HG03175 (cell line): ENCODE measurements around the gene FANK1.
A peak's percentile ranks its signal among the peaks of the same experiment; 100 is the strongest.
"Not testable (repeated sequence)": the region's sequence is repeated elsewhere in the genome, so short reads cannot be mapped to it uniquely, and the experiment has no call there.

Experiments used
- ATAC-seq: cut with Tn5 transposase; IDR thresholded peaks from one replicate; pipeline ENCODE4 v1.9.1; 2021; ENCODE audit warnings: mild to moderate bottlenecking, moderate library complexity; ENCODE audit not compliant: unreplicated experiment

Gene FANK1

DNA sequence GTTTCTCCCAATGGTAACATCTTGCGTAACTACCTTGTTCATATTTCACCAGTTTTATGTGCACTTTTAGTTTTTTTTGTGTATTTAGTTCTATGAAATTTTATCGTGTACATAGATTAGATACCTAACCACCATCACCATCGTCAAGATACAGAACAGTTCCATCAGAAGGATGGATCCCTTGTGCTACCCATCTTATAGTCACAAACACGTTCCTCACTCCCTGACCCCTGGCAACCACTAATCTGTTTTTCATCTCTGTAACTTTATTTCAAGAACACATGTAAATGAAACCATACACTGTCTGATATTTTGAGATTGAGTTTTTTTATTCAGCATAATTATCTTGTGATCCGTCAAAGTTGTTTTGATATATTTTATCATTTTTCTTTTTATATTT is 29.9 kb downstream of the FANK1 start:
- ATAC-seq, result no peak

DNA sequence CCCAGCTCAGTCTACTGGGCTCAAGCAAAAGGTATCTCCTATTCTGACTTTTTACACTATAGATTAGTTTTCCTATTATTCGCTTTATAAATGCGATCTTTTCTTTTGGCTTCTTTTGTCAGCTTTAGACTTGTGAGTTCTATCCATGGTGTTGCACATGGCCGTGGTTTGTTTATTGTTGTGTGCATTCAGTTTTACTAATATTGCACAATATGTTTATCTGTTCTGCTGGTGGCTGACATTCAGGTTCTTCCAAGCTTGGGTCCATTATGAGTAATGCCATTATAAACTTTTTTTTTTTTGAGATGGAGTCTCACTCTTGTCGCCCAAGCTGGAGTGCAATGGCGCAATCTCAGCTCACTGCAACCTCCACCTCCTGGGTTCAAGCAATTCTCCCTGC is 30.9 kb downstream of the FANK1 start:
- ATAC-seq, result not testable (repeated sequence)

DNA sequence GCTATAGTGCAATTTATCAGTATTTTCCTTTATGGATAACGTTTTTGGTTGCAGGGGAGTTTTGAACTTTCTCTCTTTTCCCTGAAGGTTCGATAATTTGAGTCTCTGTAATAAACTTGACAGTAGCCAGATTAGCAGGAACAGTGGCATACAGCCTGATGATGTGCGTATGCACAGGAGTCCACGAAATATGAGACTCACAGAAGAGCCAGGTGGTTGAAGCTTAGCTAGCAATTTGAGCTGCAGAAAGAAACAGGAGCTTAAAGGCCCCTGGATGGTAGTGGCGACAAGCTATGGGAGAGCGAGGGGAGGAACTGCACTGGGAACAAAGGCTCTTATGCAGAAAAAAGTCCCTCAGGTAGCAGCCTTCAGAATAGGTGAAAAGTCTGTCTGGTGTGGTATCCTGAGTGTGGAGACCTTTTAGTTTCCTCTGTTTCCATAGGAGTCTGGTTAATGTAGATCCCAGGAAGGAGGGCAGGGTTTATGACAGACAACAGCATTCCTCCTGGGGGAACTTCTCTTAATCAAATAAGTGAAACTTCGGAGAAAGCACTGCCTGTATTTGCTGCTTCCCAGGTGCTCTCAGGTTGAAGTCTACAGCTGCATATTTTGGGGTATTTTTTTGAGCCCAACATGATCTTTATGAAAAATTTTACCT is 32.7 kb downstream of the FANK1 start:
- ATAC-seq, result no peak

DNA sequence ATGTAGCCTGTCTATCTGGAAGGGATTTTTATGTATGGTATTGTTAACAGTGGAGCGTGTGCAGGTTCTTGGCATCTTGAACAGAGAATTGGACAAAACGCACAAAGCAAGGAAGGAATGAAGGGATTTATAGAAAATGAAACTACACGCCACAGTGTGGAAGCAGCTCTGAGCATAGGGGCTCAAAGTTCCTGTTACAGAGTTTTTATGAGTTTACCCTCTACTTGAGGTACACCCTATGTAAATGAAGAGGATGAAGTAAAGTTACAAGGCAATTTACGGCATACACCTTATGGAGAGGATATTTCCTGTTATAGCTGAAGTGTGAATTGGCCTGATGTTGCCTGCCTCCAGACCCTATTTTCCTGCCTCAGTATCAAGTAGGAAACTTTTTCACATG is 33.3 kb downstream of the FANK1 start:
- ATAC-seq, result no peak

DNA sequence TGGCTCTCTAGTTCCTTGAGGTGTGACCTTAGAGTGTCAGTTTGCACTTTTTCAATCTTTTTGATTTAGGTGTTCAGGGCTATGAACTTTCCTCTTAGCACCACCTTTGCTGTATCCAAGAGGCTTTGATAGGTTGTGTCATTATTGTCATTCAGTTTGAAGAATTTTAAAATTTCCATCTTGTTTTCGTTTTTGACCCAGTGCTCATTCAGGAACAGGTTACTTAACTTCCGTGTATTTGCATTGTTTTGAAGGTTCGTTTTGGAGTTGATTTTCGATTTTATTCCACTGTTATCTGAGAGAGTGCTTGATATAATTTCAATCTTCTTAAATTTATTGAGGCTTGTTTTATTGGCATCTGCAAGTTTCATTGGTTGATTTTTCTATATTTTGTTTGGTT is 37.3 kb downstream of the FANK1 start:
- ATAC-seq, result no peak

DNA sequence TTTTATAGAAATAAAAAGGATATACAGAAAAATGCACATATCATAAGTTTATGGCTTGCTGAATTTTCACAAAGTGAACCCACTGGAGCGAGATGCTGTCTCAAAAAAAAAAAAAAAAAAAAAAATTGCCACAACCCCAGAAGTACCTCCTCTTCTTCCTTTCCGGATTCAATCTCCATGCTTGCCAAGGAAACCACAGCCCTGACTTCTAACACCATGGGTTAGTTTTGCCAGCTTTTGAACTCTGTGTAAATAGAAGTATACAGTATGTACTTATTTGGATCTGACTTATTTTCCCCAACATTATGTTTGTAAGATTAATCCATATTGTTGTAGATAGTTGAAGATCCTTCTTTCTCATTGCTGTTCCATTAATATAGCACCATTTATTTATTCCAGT is 40.0 kb downstream of the FANK1 start:
- no peak for ATAC-seq

DNA sequence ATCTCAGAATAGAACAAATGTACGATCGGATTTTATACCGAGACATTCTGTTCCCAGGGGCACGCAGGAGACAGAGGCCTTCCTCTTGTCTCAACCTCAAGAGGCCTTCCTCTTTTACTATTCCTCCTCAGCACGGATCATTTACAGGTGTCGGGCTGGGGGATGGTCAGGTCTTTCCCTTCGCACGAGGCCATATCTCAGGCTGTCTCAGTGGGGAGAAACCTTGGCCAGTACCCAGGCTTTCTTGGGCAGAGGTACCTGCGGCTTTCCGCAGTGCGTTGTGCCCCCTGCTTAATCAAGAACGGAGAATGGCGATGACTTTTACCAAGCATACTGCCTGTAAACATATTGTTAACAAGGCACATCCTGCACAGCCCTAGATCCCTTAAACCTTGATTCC is 44.2 kb downstream of the FANK1 start:
- no peak for ATAC-seq

DNA sequence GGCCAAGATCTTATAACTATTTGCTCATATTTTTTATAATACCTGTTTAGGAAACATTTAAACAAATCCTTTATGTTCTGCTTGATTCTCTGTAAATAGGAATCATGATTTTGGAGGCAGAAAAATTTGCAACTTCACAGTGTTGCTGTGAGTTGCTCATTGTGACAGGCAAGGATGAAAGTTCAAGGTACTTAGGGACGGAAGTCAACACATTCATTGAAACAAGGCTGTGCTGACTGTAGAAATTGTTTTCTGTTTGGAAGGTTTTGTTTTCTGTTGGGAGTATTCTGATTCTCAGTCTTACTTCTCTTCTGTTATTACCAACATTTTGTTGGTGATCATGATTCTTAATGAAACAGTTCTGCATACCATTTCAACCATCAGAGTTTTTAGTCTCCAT is 54.9 kb downstream of the FANK1 start:
- no peak for ATAC-seq

DNA sequence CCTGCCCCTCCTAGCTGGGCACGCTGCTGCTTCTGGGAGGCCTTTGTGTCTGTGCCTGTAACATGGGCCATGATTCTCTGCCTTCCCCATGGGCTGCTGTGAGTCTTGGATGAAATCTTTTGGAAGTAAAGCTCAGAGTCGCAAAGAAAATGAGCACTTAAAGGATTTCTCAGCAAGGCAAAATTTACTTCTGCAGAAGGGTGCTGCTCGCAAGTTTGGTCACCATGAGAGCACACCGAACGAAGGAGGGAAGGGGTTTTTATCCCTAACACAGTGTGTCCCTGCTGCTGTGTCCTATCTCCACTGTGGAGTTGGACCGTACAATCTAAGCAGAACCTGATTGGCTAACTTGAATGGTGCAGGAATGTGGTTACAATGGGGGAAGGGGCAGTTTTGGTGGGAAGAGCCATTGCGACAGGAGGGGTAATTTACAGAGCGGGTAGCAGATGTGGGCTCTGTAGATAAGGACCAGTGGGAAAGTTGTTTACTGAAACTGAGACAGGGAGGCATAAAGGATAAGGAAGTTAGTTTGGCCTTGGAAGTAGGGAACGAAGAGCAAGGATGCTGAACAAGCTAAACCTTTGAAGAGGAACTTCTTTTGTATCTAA is 57.5 kb downstream of the FANK1 start:
- ATAC-seq, result no peak

DNA sequence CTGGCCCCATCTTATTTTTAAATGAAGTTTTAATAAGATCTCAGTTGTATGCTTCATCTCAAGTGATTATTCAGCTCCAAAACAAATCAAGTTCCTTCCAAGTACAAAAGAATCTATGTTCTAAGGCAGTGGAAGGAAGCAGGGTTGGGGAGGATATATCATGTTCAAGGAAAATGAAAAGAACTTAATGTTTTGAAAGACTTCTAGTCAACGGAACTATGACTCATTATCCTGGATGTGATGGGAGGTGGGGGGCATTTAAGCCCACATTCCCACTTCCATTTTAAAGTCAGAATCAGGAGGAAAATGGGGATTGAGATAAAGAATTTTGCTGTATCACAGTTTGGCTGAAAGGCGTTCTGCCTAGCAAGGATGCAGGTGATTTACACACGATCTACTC is 59.4 kb downstream of the FANK1 start:
- ATAC-seq, result no peak

DNA sequence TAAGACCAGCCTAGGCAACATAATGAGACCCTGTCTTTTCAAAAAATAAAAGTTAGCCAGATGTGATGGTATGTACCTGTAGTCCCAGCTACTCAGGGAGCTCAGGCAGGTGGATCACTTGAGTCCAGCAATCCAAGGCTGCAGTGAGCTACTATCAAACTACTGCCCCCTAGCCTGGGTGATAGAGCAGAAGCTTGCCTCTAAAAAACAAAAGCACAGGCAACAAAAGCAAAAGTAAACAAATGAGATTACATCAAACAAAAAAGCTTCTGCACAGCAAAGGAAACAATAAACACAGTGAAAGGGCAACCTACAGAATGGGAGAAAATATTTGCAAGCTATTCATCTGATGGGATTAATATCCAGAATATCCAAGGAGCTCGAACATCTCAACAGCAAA is 65.4 kb downstream of the FANK1 start:
- no peak for ATAC-seq

DNA sequence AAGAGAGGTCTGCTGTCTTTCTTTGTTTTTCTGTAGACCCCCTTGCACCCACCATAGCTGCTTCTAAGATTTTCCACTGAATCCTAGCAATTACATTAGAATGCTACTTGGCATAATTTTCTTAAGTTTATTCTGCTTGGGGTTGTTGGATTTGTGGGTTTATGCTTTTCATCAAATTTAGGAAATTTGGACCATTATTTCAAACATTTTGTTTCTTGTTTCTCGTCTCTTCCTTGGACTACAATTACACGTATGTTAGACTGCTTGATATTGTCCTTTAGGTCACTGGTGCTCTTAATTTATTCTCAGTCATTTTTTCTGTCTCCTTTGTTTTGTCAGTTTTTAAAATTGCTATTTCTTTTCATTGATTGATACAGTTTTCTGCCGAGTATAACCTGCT is 65.8 kb downstream of the FANK1 start:
- no peak for ATAC-seq

DNA sequence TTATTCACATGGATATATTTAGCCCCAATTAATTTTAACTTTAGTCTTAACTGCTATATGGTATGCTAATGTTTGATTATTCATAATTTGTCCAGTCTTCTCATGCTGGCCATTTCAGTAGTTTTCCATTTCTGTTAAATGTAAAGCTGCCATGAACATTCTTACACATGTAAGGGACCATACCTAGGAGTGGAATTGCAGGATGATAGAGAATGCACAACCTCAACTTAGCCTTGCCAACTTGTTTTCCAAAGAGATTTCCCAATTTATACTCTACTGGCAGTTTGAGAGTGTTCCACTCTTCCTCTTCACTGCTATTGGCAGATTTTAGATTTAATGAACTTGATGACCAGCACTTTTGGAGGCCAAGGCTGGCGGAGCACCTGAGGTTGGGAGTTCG is 68.2 kb downstream of the FANK1 start:
- no peak for ATAC-seq

DNA sequence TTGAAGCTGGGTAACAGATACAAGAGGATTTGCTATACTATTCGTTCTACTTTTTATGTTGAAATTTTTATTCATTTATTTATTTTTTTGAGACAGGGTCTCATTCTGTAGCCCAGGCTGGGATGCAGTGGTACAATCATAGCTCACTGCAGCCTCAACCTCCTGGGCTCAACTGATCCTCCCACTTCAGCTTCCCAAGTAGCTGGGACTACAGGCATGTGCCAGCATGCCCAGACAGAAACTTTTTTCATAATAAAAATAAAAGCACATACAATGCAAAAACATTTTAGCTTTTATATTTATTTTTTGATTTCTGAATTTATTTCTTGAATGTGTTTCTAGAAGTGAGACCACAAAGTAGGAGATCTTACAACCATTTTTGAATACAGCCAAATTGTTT is 71.2 kb downstream of the FANK1 start:
- no peak for ATAC-seq

DNA sequence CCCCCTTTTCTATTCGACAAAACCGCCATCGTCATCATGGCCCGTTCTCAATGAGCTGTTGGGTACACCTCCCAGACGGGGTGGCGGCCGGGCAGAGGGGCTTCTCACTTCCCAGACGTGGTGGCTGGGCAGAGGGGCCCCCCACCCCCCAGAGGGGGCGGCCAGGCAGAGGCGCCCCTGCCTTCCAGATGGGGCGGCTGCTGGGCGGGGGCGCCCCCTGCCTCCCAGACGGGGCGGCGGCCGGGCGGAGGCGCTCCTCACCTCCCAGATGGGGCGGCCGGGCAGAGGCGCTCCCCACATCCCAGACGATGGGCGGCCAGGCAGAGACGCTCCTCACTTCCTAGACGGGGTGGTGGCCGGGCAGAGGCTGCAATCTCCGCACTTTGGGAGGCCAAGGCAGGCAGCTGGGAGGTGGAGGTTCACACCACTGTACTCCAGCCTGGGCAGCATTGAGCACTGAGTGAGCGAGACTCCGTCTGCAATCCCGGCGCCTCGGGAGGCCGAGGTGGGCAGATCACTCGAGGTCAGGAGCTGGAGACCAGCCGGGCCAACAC is 73.8 kb downstream of the FANK1 start:
- ATAC-seq, result not testable (repeated sequence)

DNA sequence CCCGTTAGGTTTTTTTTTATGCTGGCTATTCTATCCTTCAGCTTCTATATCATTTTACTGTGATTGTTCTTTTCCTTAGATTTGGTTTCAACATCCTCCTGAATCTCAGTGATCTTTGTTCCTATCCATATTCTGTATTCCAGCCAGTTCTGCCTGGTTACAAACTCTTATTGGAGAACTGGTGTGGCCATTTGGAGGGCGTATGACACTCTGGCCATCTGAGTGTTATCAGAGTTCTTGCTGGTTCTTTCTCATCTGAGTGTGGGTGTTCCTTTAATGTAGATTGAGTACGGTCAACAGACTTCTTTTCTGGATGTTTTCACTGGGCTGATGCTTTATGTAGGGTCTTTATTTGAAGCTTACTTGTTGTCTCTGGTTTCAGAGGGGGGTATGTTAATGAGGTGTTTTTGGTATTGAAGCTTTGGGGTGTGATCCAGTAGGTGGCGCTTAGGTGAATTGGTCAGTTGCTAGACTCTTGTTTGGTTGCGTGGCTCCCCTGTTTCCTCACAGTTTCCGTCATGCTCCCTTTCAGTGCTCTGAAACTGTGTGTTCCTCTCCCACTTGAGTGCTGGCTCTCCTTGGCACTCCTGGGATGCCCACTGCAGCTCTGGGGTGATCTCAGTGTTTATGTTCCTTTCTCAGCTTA is 80.7 kb downstream of the FANK1 start:
- ATAC-seq, result no peak

DNA sequence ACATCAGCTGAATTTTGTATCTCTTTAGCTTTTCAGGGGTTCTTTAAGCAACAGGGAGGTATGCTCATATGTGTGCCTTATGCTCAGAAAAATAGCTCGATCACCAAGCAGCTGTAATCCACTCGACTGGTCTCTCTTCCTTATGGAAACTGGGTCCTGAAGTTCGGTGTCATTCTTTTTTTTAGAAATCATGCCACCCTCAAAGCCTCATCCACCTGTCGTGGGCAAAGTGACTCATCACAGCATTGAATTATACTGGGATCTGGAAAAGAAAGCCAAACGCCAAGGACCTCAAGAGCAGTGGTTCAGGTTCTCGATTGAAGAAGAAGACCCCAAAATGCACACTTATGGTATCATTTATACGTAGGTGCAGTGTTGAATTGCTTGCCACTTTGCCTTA is 83.6 kb downstream of the FANK1 start:
- no peak for ATAC-seq

DNA sequence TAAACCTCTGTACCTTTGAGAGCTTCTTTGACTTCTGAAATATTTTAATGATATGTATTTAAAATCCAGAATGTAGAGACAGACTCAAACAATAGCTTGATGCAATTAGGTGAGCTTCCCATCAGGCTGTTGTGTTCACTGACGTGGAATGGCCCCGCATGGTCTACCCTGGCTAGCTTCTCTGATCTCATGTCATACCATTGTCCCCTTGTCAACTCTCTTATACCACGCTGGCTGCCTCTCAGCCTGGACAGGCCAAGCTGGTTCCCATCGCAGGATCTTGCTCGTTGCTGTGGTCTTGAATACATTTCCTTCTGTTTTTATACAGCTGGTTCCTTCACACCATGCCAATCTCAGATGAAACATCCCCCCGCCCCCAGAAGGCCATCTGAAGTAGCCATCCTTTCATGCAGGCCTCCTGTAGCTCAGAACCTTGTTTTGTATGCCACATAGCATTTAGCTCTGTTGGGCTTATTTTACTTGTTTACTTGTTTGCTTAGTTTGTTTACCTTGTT is 84.2 kb downstream of the FANK1 start:
- no peak for ATAC-seq

DNA sequence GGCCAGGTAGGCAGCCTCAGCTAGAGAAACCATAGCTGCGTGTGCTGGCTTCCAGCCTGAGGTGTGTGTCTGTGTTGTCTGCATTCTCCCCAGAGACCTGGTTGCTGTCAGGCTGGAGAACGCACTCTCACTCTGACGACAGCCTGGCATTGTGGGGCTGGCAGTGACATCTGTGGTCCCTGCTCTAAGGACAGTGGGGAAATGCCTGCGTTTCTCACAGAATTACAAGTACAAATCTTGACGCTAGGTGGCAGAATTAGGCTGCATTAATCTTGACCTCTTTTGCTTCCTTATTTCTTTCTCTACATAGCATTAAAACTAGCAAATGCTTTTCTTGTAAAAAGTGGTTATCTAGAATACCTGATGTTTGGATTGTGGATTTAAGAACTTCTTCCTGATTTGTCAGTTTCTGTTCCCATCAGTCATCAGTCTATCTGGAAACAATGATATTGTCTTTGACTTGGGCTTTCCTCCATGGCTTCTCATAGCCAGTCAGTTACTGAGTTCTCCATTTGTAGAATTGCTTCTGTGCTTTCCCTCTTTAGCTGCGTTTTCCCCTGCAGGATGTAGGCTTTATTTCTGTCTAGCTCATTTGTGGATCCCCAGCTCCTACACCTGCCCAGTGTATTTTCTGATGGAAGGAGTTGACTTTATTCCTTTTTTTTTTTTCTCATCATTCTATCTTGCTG is 86.0 kb downstream of the FANK1 start:
- peak; percentile 75 for ATAC-seq

DNA sequence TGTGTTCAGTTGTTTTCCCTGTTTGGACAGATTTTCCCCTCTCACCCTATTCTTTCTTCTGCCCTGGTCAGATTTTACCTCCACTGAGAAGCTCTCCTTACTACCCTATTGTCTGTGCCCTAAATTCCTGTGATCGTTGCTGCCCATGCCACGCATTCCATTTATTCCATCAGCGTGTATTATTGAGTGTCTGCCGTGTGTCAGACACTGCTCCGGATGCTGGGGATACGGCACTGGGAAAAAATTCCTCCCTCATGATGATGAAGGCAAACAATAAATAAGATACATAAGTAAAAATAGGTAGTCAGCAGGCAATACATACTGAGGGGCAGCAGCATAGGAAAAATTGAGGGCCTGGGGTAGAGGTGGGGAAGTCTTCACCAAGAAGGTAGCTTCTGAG is 86.8 kb downstream of the FANK1 start:
- no peak for ATAC-seq

DNA sequence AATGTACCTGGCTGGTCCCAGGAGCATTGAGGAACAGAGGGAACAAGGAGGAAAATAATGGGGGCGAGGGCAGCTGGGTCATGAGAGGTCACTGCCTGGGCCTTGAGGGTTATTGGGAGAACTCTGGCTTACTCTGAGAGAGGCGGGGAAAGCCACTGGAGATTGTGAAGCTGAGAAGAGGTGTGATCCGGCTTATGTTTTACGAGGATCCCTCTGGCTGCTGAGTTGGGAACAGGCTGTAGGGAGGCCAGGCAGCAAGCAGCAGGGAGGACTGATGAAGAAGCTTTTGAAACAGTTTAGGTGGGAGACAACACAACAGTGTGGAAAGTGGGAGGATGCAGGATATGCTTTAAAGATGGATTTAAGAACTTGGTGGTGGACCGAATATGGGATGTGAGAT is 87.3 kb downstream of the FANK1 start:
- ATAC-seq, result no peak

DNA sequence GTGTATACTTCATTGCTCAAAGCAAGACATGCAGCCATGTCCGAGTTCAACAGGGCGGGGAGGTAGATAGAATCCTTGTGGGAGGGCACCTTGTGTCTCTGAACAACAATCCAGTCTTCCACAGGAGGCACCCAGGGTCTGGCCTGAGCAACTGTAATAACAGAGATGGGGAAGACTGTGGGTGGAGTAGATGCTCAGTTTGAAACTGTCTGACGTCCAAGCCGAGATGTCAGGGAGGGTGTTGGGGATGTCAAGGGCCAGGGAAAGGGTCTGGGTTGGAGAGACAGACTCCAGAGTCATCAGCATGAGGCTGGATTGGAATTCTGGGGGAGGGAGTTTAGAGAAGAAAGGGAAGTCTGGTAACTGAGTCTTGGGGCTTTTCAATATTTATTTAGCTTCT is 88.0 kb downstream of the FANK1 start:
- ATAC-seq, result no peak
